H1 (cell line): ENCODE measurements around the gene BRAT1. TPM values are rescaled to one million over a fixed set of nuclear protein-coding genes. Genes with fewer than 3 reads are reported as not detected.

Experiments used
- CTCF ChIA-PET: fragments of 300-600 bp; sonication (Branson Sonifier 250); formaldehyde crosslinking; loops from one replicate; lab custom pipeline; 2021; ENCODE audit not compliant: partially characterized antibody; lab: Charles Lee
- POLR2A ChIA-PET: fragments of 300-600 bp; sonication (Branson Sonifier 250); formaldehyde crosslinking; loops from one replicate; lab custom pipeline; 2021; ENCODE audit warnings: inconsistent platforms; ENCODE audit not compliant: partially characterized antibody; lab: Charles Lee
- DNase-seq, 2 experiments: peaks; one replicate each; pipeline versions ENCODE4 v3.0.0 to v3.0.0-alpha.2; 2010 to 2022; ENCODE audit warnings: low spot score in 2 of 2, low read depth in 1 of 2, mixed read lengths in 1 of 2
- FAIRE-seq: peaks from 2 replicates; lab custom pipeline; 2011; peaks lifted over from hg19 to GRCh38; lab: Jason Lieb, UNC
- H2AFZ ChIP-seq: 2 replicates; pipeline ENCODE4 v1.8.1; 2012; ENCODE audit warnings: low read length, inconsistent platforms
- H2AK5ac ChIP-seq: 2 replicates; pipeline ENCODE4 v1.6.1; 2013; ENCODE audit warnings: low read depth, low read length
- H2BK120ac ChIP-seq: replicated peaks from 2 replicates; pipeline ENCODE3; 2013; ENCODE audit warnings: low read depth, low read length, inconsistent platforms
- H2BK12ac ChIP-seq: 2 replicates; pipeline ENCODE4 v1.6.1; 2013; ENCODE audit warnings: low read depth, low read length
- H2BK15ac ChIP-seq: 2 replicates; pipeline ENCODE4 v1.6.1; 2013; ENCODE audit warnings: low read length
- H2BK20ac ChIP-seq: 2 replicates; pipeline ENCODE4 v1.6.1; 2013; ENCODE audit warnings: low read length
- H2BK5ac ChIP-seq: 2 replicates; pipeline ENCODE4 v1.6.1; 2013; ENCODE audit warnings: low read depth, low read length
- H3K14ac ChIP-seq: 2 replicates; pipeline ENCODE4 v1.6.1; 2013; ENCODE audit warnings: inconsistent platforms; ENCODE audit not compliant: insufficient read length
- H3K18ac ChIP-seq: 2 replicates; pipeline ENCODE4 v1.6.1; 2013; ENCODE audit warnings: low read length; ENCODE audit errors: extremely low read depth
- H3K23ac ChIP-seq: 2 replicates; pipeline ENCODE4 v1.6.1; 2013; ENCODE audit warnings: inconsistent platforms; ENCODE audit not compliant: insufficient read length
- H3K23me2 ChIP-seq: 2 replicates; pipeline ENCODE4 v1.6.1; 2013; ENCODE audit warnings: low read depth, low read length
- H3K27ac ChIP-seq: 2 replicates; pipeline ENCODE4 v1.6.1; 2011; ENCODE audit warnings: low read depth, low read length, inconsistent platforms
- H3K27me3 ChIP-seq, 4 experiments: replicated peaks in 1 of 4; 1 replicate in 1 of 4; 2 replicates in 3 of 4; pipeline versions ENCODE4 v1.6.1 to v1.8.1; 2011 to 2013; ENCODE audit warnings: low read length in 3 of 4, mild to moderate bottlenecking in 3 of 4, inconsistent platforms in 2 of 4, mixed read lengths in 2 of 4, moderate library complexity in 1 of 4; ENCODE audit not compliant: control insufficient read depth in 3 of 4, insufficient read depth in 3 of 4; ENCODE audit errors: extremely low read depth in 1 of 4
- H3K36me3 ChIP-seq, 4 experiments: 2 replicates each; pipeline versions ENCODE4 v1.6.1 to v1.8.1; 2011 to 2013; ENCODE audit warnings: mild to moderate bottlenecking in 4 of 4, low read length in 3 of 4, moderate library complexity in 2 of 4, control low read depth in 1 of 4, inconsistent platforms in 1 of 4; ENCODE audit not compliant: insufficient read depth in 4 of 4, control insufficient read depth in 2 of 4
- H3K4ac ChIP-seq: replicated peaks from 2 replicates; pipeline ENCODE3; 2013; ENCODE audit warnings: low read length, low read depth, mixed read lengths, inconsistent platforms; ENCODE audit not compliant: insufficient read length
- H3K4me1 ChIP-seq, 4 experiments: replicated peaks in 1 of 4; 1 replicate in 1 of 4; 2 replicates in 3 of 4; pipeline versions ENCODE4 v1.6.1 to v1.8.1; 2011 to 2013; ENCODE audit warnings: low read length in 3 of 4, inconsistent platforms in 2 of 4, mixed read lengths in 1 of 4; ENCODE audit not compliant: insufficient read depth in 4 of 4, control insufficient read depth in 3 of 4
- H3K4me2 ChIP-seq, 2 experiments: 2 replicates each; pipeline versions ENCODE4 v1.6.1 to v1.8.1; 2011 to 2013; ENCODE audit warnings: low read depth in 2 of 2, low read length in 2 of 2, control low read depth in 1 of 2, inconsistent platforms in 1 of 2, mild to moderate bottlenecking in 1 of 2; ENCODE audit not compliant: insufficient read depth in 1 of 2
- H3K4me3 ChIP-seq, 4 experiments: fragments of 200-600, 300-600 bp in 1 of 4; sonication (generic), shearing (Covaris generic), sonication (Bioruptor Twin) in 1 of 4; 2 replicates each; pipeline versions ENCODE4 v1.5.1 to v1.8.1; 2011 to 2016; ENCODE audit warnings: low read length in 4 of 4, low read depth in 3 of 4, control low read depth in 2 of 4, inconsistent platforms in 2 of 4, mild to moderate bottlenecking in 2 of 4, mixed read lengths in 1 of 4, moderate library complexity in 1 of 4; ENCODE audit not compliant: insufficient read depth in 2 of 4; ENCODE audit errors: extremely low read depth in 1 of 4
- H3K56ac ChIP-seq: replicated peaks from 2 replicates; pipeline ENCODE3; 2013; ENCODE audit warnings: low read depth, mild to moderate bottlenecking, mixed read lengths, low read length, inconsistent platforms; ENCODE audit not compliant: insufficient read length
- H3K79me1 ChIP-seq: 2 replicates; pipeline ENCODE4 v1.6.1; 2013; ENCODE audit warnings: low read depth, low read length, control low read depth
- H3K79me2 ChIP-seq, 2 experiments: 2 replicates each; pipeline versions ENCODE4 v1.6.1 to v1.8.1; 2012 to 2013; ENCODE audit warnings: low read length in 2 of 2, mild to moderate bottlenecking in 2 of 2, inconsistent platforms in 1 of 2; ENCODE audit not compliant: insufficient read depth in 2 of 2, control insufficient read depth in 1 of 2
- H3K9ac ChIP-seq, 4 experiments: replicated peaks in 1 of 4; 1 replicate in 1 of 4; 2 replicates in 3 of 4; pipeline versions ENCODE4 v1.6.1 to v1.8.1; 2011 to 2013; ENCODE audit warnings: low read depth in 3 of 4, low read length in 3 of 4, control low read depth in 2 of 4, mild to moderate bottlenecking in 2 of 4, moderate library complexity in 2 of 4, inconsistent platforms in 1 of 4; ENCODE audit errors: extremely low read depth in 1 of 4
- H3K9me3 ChIP-seq, 2 experiments: 2 replicates each; pipeline versions ENCODE4 v1.6.1 to v1.8.1; 2012 to 2013; ENCODE audit warnings: mild to moderate bottlenecking in 2 of 2, moderate library complexity in 2 of 2, control low read depth in 1 of 2, inconsistent platforms in 1 of 2, low read depth in 1 of 2, low read length in 1 of 2, mixed read lengths in 1 of 2; ENCODE audit not compliant: insufficient read depth in 2 of 2
- H4K20me1 ChIP-seq, 2 experiments: replicated peaks in 1 of 2; 2 replicates each; pipeline versions ENCODE3 to v1.8.1; 2011 to 2013; ENCODE audit warnings: inconsistent platforms in 2 of 2, low read length in 2 of 2, mild to moderate bottlenecking in 1 of 2; ENCODE audit not compliant: insufficient read depth in 2 of 2, control insufficient read depth in 1 of 2
- H4K5ac ChIP-seq: 2 replicates; pipeline ENCODE4 v1.6.1; 2013; ENCODE audit warnings: low read length, low read depth, mixed read lengths, inconsistent platforms; ENCODE audit not compliant: insufficient read length
- H4K8ac ChIP-seq: 2 replicates; pipeline ENCODE4 v1.8.0; 2013; ENCODE audit warnings: mild to moderate bottlenecking, moderate library complexity, low read length, inconsistent platforms; ENCODE audit not compliant: insufficient read depth; ENCODE audit errors: extremely low read depth
- H4K91ac ChIP-seq: replicated peaks from 2 replicates; pipeline ENCODE3; 2013; ENCODE audit warnings: low read length, mixed read lengths, inconsistent platforms; ENCODE audit not compliant: insufficient read length
- POLR2A ChIP-seq, 2 experiments: IDR thresholded peaks; 1 replicate in 1 of 2; 2 replicates in 1 of 2; pipeline ENCODE4 v1.6.1; 2011; ENCODE audit warnings: low read depth in 2 of 2, low read length in 2 of 2, mild to moderate bottlenecking in 2 of 2; ENCODE audit errors: control extremely low read depth in 1 of 2
- RAD21 ChIP-seq, 2 experiments: IDR thresholded peaks in 1 of 2; conservative IDR thresholded peaks in 1 of 2; 2 replicates each; pipeline ENCODE4 v1.6.1; 2011; ENCODE audit warnings: low read depth in 2 of 2, low read length in 2 of 2, improper control_type of control experiment in 1 of 2, inconsistent platforms in 1 of 2, mild to moderate bottlenecking in 1 of 2, moderate library complexity in 1 of 2
- RFX5 ChIP-seq: IDR thresholded peaks from 2 replicates; pipeline ENCODE4 v1.6.1; 2011; ENCODE audit warnings: low read depth, low read length, improper control_type of control experiment, borderline replicate concordance
- USF2 ChIP-seq: IDR thresholded peaks from 2 replicates; pipeline ENCODE4 v1.6.1; 2011; ENCODE audit warnings: low read length, improper control_type of control experiment
- WGBS, 2 experiments: shearing (Covaris generic) in 1 of 2; methylation state at CpG; one replicate each; pipeline versions ENCODE4 v1.1.6 to v1.1.7; 2013 to 2015; ENCODE audit warnings: low lambda C conversion rate in 2 of 2, mixed read lengths in 2 of 2, inconsistent platforms in 1 of 2, low coverage in 1 of 2, missing lambda C conversion rate in 1 of 2; ENCODE audit not compliant: insufficient replicate concordance in 2 of 2, insufficient coverage in 1 of 2, insufficient read length in 1 of 2; ENCODE audit errors: extremely low coverage in 1 of 2, missing lambda C conversion rate in 1 of 2; 5-methylcytosine and 5-hydroxymethylcytosine counted together
- polyA plus RNA-seq, 7 experiments: library from polyadenylated mRNA; depleted of rRNA in 3 of 7; stranded (reverse) in 5 of 7; unstranded in 2 of 7; fragments of >200 nt in 5 of 7; fragments of 200-250 nt in 2 of 7; gene quantifications; 1 replicate in 5 of 7; 2 replicates in 1 of 7; 4 replicates in 1 of 7; pipeline versions ENCODE4 v1.2.1 to v1.2.3, GENCODE V29; 2011 to 2013; ENCODE audit warnings: missing spikeins in 2 of 7, mixed read lengths in 2 of 7
- total RNA-seq: library from RNA; stranded (reverse); fragmentation: NEBNext Ultra II Directional; extraction: Animal tissue kit (Norgen Biotek cat#: 25700); gene quantifications from 2 replicates; pipeline ENCODE4 v1.2.1, GENCODE V29; 2021
- TF ChIP-seq, protein P1 (sequence below): IDR thresholded peaks from 2 replicates; pipeline ENCODE4 v1.6.1; 2012; ENCODE audit warnings: inconsistent platforms
- TF ChIP-seq, protein P2 (sequence below), 3 experiments: IDR thresholded peaks; 1 replicate in 2 of 3; 2 replicates in 1 of 3; pipeline versions ENCODE4 v1.5.1 to v1.6.1; 2011; ENCODE audit warnings: low read length in 3 of 3, mild to moderate bottlenecking in 3 of 3, inconsistent platforms in 2 of 3, low read depth in 1 of 3, moderate library complexity in 1 of 3; ENCODE audit not compliant: insufficient read depth in 1 of 3; ENCODE audit errors: control extremely low read depth in 1 of 3
- TF ChIP-seq, protein P3 (sequence below): IDR thresholded peaks from 2 replicates; pipeline ENCODE4 v1.6.1; 2012; ENCODE audit warnings: inconsistent platforms

BRAT1 gene
- total and polyA plus RNA-seq, 2 of the 8 experiments (the other 6 are each of a cell fraction or from before 2014, with no cell fraction given) = 36.8 to 42.3 TPM

DNA sequence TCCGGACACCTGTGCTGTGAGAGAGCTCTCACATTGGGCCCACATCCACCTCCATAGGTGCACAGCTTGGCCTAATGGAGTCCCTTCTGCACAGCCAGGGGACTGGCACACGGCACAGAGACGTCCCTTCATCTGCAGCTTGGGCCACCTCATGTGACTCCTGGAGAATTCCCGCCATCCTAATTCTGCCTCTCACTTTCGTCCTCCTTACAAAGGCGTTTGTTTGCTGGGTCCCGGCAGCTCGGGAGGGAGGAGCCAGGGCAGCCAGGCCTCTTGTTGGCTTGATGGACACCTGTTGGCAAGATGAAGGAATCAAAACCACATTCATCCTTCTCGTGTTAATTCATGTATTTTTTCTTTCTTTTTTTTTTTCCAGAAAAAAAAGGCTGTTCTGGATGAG, 45.7 kb upstream of the BRAT1 start:
- no peak overlapping the region for H3K14ac ChIP-seq
- no peaks in the 10 kb centered on the region for H3K27me3 ChIP-seq
- H4K8ac ChIP-seq = no peak overlapping the region
- no peak overlapping the region for H3K56ac ChIP-seq
- H3K4me3 ChIP-seq = no peak overlapping the region
- H2AFZ ChIP-seq = no peak overlapping the region; the same call in 1 of the 2 replicates
- no peak overlapping the region for H4K5ac ChIP-seq
- H2BK20ac ChIP-seq = no peak overlapping the region
- no peak overlapping the region for H2BK120ac ChIP-seq
- peaks cover 0 to 2% (median 0%) of the 10 kb centered on the region in 4 experiments; a peak in 1 of 8 replicates for H3K36me3 ChIP-seq
- no peak overlapping the region for H2AK5ac ChIP-seq
- H2BK5ac ChIP-seq = no peak overlapping the region
- DNase-seq = peak in 1 of 2 experiments; percentile 45
- CTCF ChIA-PET = interaction anchor here (0.6 to 1.4 kb wide), 7 partner anchors 9 to 92 kb away, joined by 3 to 5 read pairs (median 4); no protein-coding TSS in a partner anchor
- H3K4me2 ChIP-seq = no peak overlapping the region
- no peak overlapping the region for H4K91ac ChIP-seq
- FAIRE-seq = peak; percentile 80
- no peak overlapping the region for H2BK15ac ChIP-seq
- H3K27ac ChIP-seq = no peak overlapping the region
- no peak overlapping the region for H3K23ac ChIP-seq
- no peaks in the 10 kb centered on the region for H3K79me2 ChIP-seq
- no peaks in the 10 kb centered on the region for H3K9me3 ChIP-seq
- H3K79me1 ChIP-seq = no peaks in the 10 kb centered on the region
- no peak overlapping the region for H2BK12ac ChIP-seq
- POLR2A ChIA-PET = interaction anchor here (1.4 kb wide), 1 partner anchor 21 kb away, joined by 3 read pairs; no protein-coding TSS in a partner anchor
- H3K9ac ChIP-seq = no peak overlapping the region
- H3K4ac ChIP-seq = no peak overlapping the region
- H3K23me2 ChIP-seq = no peaks in the 10 kb centered on the region
- H3K18ac ChIP-seq = no peak overlapping the region
- peaks cover 0 to 3% (median 1%) of the 10 kb centered on the region in 4 experiments; a peak in 2 of 7 replicates for H3K4me1 ChIP-seq
- 73% methylated on average over 9 of the region's 9 CpGs; no CpG with 5 or more reads in 1 of the 2 experiments for WGBS, 2 experiments
- TF ChIP-seq USF2 = 0 out of 2 replicates have a peak, but pooled peaks have one; percentile 39
- no peak for TF ChIP-seq RFX5
- TF ChIP-seq, protein P1, sequence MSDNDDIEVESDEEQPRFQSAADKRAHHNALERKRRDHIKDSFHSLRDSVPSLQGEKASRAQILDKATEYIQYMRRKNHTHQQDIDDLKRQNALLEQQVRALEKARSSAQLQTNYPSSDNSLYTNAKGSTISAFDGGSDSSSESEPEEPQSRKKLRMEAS = peak; percentile 66
- TF ChIP-seq RAD21 (IDR thresholded peaks at IDR 0.05 in 1 of 2, conservative IDR thresholded peaks at IDR 0.05 in 1 of 2; ENCODE audit: low read depth in 2 of 2, low read length in 2 of 2) = peak in 1 of 2 experiments; percentile 25; a peak in 1 of 4 replicates
- TF ChIP-seq, protein P2, sequence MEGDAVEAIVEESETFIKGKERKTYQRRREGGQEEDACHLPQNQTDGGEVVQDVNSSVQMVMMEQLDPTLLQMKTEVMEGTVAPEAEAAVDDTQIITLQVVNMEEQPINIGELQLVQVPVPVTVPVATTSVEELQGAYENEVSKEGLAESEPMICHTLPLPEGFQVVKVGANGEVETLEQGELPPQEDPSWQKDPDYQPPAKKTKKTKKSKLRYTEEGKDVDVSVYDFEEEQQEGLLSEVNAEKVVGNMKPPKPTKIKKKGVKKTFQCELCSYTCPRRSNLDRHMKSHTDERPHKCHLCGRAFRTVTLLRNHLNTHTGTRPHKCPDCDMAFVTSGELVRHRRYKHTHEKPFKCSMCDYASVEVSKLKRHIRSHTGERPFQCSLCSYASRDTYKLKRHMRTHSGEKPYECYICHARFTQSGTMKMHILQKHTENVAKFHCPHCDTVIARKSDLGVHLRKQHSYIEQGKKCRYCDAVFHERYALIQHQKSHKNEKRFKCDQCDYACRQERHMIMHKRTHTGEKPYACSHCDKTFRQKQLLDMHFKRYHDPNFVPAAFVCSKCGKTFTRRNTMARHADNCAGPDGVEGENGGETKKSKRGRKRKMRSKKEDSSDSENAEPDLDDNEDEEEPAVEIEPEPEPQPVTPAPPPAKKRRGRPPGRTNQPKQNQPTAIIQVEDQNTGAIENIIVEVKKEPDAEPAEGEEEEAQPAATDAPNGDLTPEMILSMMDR (IDR thresholded peaks at IDR 0.05; ENCODE audit: control extremely low read depth in 1 of 3, insufficient read depth in 1 of 3, low read depth in 1 of 3, low read length in 3 of 3) = no peak
- TF ChIP-seq POLR2A (IDR thresholded peaks at IDR 0.05; ENCODE audit: control extremely low read depth in 1 of 2, low read depth in 2 of 2, low read length in 2 of 2) = no peak
- TF ChIP-seq, protein P3, sequence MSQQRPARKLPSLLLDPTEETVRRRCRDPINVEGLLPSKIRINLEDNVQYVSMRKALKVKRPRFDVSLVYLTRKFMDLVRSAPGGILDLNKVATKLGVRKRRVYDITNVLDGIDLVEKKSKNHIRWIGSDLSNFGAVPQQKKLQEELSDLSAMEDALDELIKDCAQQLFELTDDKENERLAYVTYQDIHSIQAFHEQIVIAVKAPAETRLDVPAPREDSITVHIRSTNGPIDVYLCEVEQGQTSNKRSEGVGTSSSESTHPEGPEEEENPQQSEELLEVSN = peak; percentile 94
- no peaks in the 10 kb centered on the region for H4K20me1 ChIP-seq
